ENCODE data around the gene PALLD. TPM values are rescaled to one million over a fixed set of nuclear protein-coding genes. Genes with fewer than 3 reads are reported as not detected.

The PALLD gene
- total RNA-seq, 1 experiment from 2014 or later: 18.3 TPM

DNA sequence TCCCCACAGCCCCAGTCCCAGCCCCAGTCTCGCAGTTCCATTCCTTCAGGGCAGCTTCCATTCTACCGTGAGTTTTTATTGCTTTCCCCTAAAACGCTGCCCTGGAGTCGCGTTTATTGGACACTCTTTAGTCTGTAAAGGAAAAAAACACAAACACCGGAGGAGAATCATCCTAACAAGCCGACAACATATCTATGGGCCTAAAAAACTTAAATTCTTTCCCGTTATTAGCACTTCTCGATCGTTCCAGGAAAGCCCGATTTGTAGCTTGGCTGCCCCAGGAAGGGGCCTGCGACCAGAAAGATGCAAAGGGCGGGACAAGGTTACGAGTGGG is 334.7 kb downstream of the PALLD start:
- Histone ChIP-seq H2BK12ac (ENCODE audit: insufficient read length, low read depth, low read length) (no peak overlapping the region), H2BK120ac (ENCODE audit: low read depth, low read length, poor library complexity, severe bottlenecking) (peak overlapping the region; percentile 69), H2BK15ac (ENCODE audit: low read depth, low read length) (no peak overlapping the region), H3K18ac (ENCODE audit: insufficient read length, low read depth, low read length) (no peak overlapping the region), H2BK5ac (ENCODE audit: insufficient read length, low read length) (no peak overlapping the region), H3K56ac (ENCODE audit: insufficient read length, low read depth, low read length) (no peak overlapping the region), H3K9ac (ENCODE audit: extremely low read depth, insufficient read length, low read length) (no peak overlapping the region), H2BK20ac (ENCODE audit: low read depth, low read length, poor library complexity, severe bottlenecking) (no peak overlapping the region), H3K23ac (ENCODE audit: insufficient read length, low read depth, low read length) (no peak overlapping the region), H3K79me1 (ENCODE audit: insufficient read depth, low read depth, low read length, poor library complexity, severe bottlenecking) (no peaks in the 10 kb centered on the region), H3K79me2 (ENCODE audit: insufficient read depth, low read length) (no peaks in the 10 kb centered on the region; the same call in 1 of the 2 replicates), H3K23me2 (ENCODE audit: insufficient read length, low read depth, low read length, poor library complexity, severe bottlenecking) (peaks cover 16% of the 10 kb centered on the region), H3K4me2 (ENCODE audit: insufficient read depth, insufficient read length, low read length) (peak overlapping the region; percentile 98), H3K4ac (ENCODE audit: low read depth, low read length) (no peak overlapping the region), H3T11ph (ENCODE audit: low read length) (no peak overlapping the region), H4K5ac (ENCODE audit: insufficient read length, low read depth, low read length) (no peak overlapping the region), H3K27me3 (ENCODE audit: insufficient read depth, low read length) (peaks cover 6% of the 10 kb centered on the region; the same call in 1 of the 2 replicates), H3K4me1 (ENCODE audit: insufficient read depth, low read length) (no peaks in the 10 kb centered on the region), H3K14ac (ENCODE audit: insufficient read depth, low read length) (peak overlapping the region; percentile 53; the same call in 1 of the 2 replicates), H4K20me1 (ENCODE audit: control insufficient read depth, insufficient read depth, insufficient read length) (no peaks in the 10 kb centered on the region), H3K9me3 (ENCODE audit: control insufficient read depth, low read depth, low read length) (no peaks in the 10 kb centered on the region), H4K91ac (ENCODE audit: insufficient read length, low read depth, low read length) (no peak overlapping the region), H2AK5ac (ENCODE audit: insufficient read length, low read length) (no peak overlapping the region), H4K8ac (replicated peaks; ENCODE audit: insufficient read length, low read depth, low read length) (no peak overlapping the region), H2AFZ (ENCODE audit: low read length) (peak overlapping the region; percentile 81), H3K27ac (ENCODE audit: insufficient read length, low read depth, low read length) (no peak overlapping the region)
- H3K4me3 Mint-ChIP-seq: peak overlapping the region; percentile 83 to 97
- H3K36me3 Mint-ChIP-seq (ENCODE audit: insufficient read depth in 1 of 3, low read depth in 3 of 3): no peaks in the 10 kb centered on the region; a peak in 1 of 7 replicates
- H3K27ac Mint-ChIP-seq: peak overlapping the region in 1 of 3 experiments; percentile 62; a peak in 2 of 7 replicates
- peaks cover 48% of the 10 kb centered on the region for H3K27me3 Mint-ChIP-seq (ENCODE audit: low read depth)
- no peak for DNase-seq
- H3K9me3 Mint-ChIP-seq: no peaks in the 10 kb centered on the region
- WGBS (ENCODE audit: extremely low coverage, insufficient read length, low lambda C conversion rate): no CpG with 5 or more reads among the region's 14 CpGs
- TF ChIP-seq, protein P1, sequence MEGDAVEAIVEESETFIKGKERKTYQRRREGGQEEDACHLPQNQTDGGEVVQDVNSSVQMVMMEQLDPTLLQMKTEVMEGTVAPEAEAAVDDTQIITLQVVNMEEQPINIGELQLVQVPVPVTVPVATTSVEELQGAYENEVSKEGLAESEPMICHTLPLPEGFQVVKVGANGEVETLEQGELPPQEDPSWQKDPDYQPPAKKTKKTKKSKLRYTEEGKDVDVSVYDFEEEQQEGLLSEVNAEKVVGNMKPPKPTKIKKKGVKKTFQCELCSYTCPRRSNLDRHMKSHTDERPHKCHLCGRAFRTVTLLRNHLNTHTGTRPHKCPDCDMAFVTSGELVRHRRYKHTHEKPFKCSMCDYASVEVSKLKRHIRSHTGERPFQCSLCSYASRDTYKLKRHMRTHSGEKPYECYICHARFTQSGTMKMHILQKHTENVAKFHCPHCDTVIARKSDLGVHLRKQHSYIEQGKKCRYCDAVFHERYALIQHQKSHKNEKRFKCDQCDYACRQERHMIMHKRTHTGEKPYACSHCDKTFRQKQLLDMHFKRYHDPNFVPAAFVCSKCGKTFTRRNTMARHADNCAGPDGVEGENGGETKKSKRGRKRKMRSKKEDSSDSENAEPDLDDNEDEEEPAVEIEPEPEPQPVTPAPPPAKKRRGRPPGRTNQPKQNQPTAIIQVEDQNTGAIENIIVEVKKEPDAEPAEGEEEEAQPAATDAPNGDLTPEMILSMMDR (conservative IDR thresholded peaks at IDR 0.05): no peak
- peaks cover 21 to 33% of the 10 kb centered on the region in 2 experiments for H3K4me1 Mint-ChIP-seq

All from H9 (cell line).